GM12878 (cell line): ENCODE data around the gene ATP2A3. TPM values are rescaled to one million over a fixed set of nuclear protein-coding genes. Genes with fewer than 3 reads are reported as not detected.

Source experiments
- ATAC-seq: fragments of 200-7000 bp; cut with Tn5 transposase; 3 replicates; pipeline ENCODE4 v1.9.1; 2020; ENCODE audit warnings: mild to moderate bottlenecking, moderate library complexity
- BruUV-seq: library from RNA; stranded (reverse); fragments of 400-500 nt; replicated peaks from 2 replicates; lab custom pipeline; 2021; lab: Mats Ljungman, UMichigan
- CTCF ChIA-PET: fragments of 300-600 bp; sonication (Branson Sonifier 250); formaldehyde crosslinking; extraction: SDS; loops from one replicate; lab custom pipeline; 2021; ENCODE audit warnings: inconsistent platforms; lab: Yijun Ruan, JAX
- POLR2A ChIA-PET: fragments of 350-600 bp; formaldehyde crosslinking; extraction: SDS; loops from one replicate; lab custom pipeline; 2021; ENCODE audit warnings: inconsistent platforms; lab: Charles Lee
- RAD21 ChIA-PET: fragments of 300-600 bp; sonication (Branson Sonifier 250); formaldehyde crosslinking; loops from one replicate; lab custom pipeline; 2023; ENCODE audit warnings: antibody characterized with exemption; ENCODE audit not compliant: unreplicated experiment; lab: Charles Lee
- SMC1A ChIA-PET: fragments of 300-600 bp; sonication (Branson Sonifier 250); formaldehyde crosslinking; loops from one replicate; lab custom pipeline; 2023; ENCODE audit not compliant: unreplicated experiment, uncharacterized antibody; lab: Charles Lee
- DNase-seq: peaks from one replicate; pipeline ENCODE4 v3.0.0-alpha.2; 2011; ENCODE audit warnings: low read depth, low spot score
- FAIRE-seq: peaks from 3 replicates; lab custom pipeline; 2011; peaks lifted over from hg19 to GRCh38; lab: Jason Lieb, UNC
- H2AFZ ChIP-seq: 2 replicates; pipeline ENCODE4 v1.6.0; 2011; ENCODE audit warnings: low read depth, low read length, control low read depth; ENCODE audit not compliant: control insufficient read depth
- H3K27ac ChIP-seq: 2 replicates; pipeline ENCODE4 v1.5.1; 2011; ENCODE audit warnings: control low read depth; ENCODE audit not compliant: control insufficient read depth, insufficient read depth
- H3K27me3 ChIP-seq, 2 experiments: replicated peaks in 1 of 2; 2 replicates each; pipeline versions ENCODE4 v1.6.0 to v1.6.1; 2011; ENCODE audit warnings: low read length in 1 of 2; ENCODE audit not compliant: control insufficient read depth in 2 of 2, insufficient read depth in 2 of 2
- H3K36me3 ChIP-seq, 2 experiments: 2 replicates each; pipeline ENCODE4 v1.5.1; 2011; ENCODE audit warnings: low read length in 1 of 2; ENCODE audit not compliant: control insufficient read depth in 2 of 2, insufficient read depth in 2 of 2
- H3K4me1 ChIP-seq: 2 replicates; pipeline ENCODE4 v1.6.1; 2011; ENCODE audit warnings: mild to moderate bottlenecking, low read length, moderate library complexity, mixed read lengths; ENCODE audit not compliant: control insufficient read depth, insufficient read depth
- H3K4me2 ChIP-seq: 2 replicates; pipeline ENCODE4 v1.6.0; 2011; ENCODE audit warnings: control low read depth; ENCODE audit not compliant: control insufficient read depth, insufficient read depth
- H3K4me3 ChIP-seq: fragments of 200-600 bp; sonication (generic); 2 replicates; pipeline ENCODE4 v1.5.1; 2016
- H3K79me2 ChIP-seq: 2 replicates; pipeline ENCODE4 v1.6.0; 2011; ENCODE audit warnings: low read length; ENCODE audit not compliant: control insufficient read depth, insufficient read depth
- H3K9ac ChIP-seq: 2 replicates; pipeline ENCODE4 v1.8.0; 2011; ENCODE audit warnings: low read length, control low read depth, mixed read lengths; ENCODE audit not compliant: control insufficient read depth, insufficient read depth
- H3K9me3 ChIP-seq: replicated peaks from 3 replicates; pipeline ENCODE4 v1.5.1; 2011; ENCODE audit warnings: mild to moderate bottlenecking, low read length; ENCODE audit not compliant: control insufficient read depth, insufficient read depth
- H4K20me1 ChIP-seq: 2 replicates; pipeline ENCODE4 v1.6.0; 2011; ENCODE audit not compliant: control insufficient read depth, insufficient read depth
- ATF7 ChIP-seq: fragments of 450-650 bp; IDR thresholded peaks from 2 replicates; pipeline ENCODE4 v1.6.1; 2016; ENCODE audit warnings: low read depth, mild to moderate bottlenecking
- CBX5 ChIP-seq: sonication (generic); IDR thresholded peaks from 2 replicates; pipeline ENCODE4 v1.6.1; 2016; ENCODE audit warnings: low read depth, moderate library complexity, mild to moderate bottlenecking, inconsistent platforms
- CREB1 ChIP-seq: IDR thresholded peaks from 2 replicates; pipeline ENCODE4 v1.6.1; 2012; ENCODE audit warnings: low read depth, mild to moderate bottlenecking, inconsistent platforms
- HDAC6 ChIP-seq: fragments of 200-600 bp; sonication (generic); IDR thresholded peaks from one replicate; pipeline ENCODE4 v1.8.0; 2017; ENCODE audit warnings: antibody characterized with exemption; ENCODE audit not compliant: unreplicated experiment
- IKZF2 ChIP-seq, 2 experiments: fragments of 450-650 bp; IDR thresholded peaks; 2 replicates each; pipeline ENCODE4 v1.6.1; 2017; ENCODE audit warnings: mild to moderate bottlenecking in 2 of 2, moderate library complexity in 2 of 2
- IRF4 ChIP-seq: IDR thresholded peaks from 2 replicates; pipeline ENCODE4 v1.6.1; 2011; ENCODE audit warnings: low read depth, low read length
- MEF2A ChIP-seq: IDR thresholded peaks from 2 replicates; pipeline ENCODE4 v1.6.1; 2011; ENCODE audit warnings: low read depth, mild to moderate bottlenecking, low read length, moderate library complexity; ENCODE audit not compliant: insufficient read depth
- MXI1 ChIP-seq: fragments of 150-350 bp; IDR thresholded peaks from 2 replicates; pipeline ENCODE4 v1.6.1; 2011; ENCODE audit warnings: low read depth, mild to moderate bottlenecking, inconsistent platforms, low read length, improper control_type of control experiment
- REST ChIP-seq: IDR thresholded peaks from 2 replicates; pipeline ENCODE4 v1.6.1; 2012; ENCODE audit warnings: mild to moderate bottlenecking, low read depth, low read length
- WGBS: methylation state at CpG from one replicate; pipeline ENCODE4 v1.1.6; 2016; ENCODE audit warnings: low lambda C conversion rate; ENCODE audit not compliant: insufficient replicate concordance, insufficient coverage; ENCODE audit errors: missing lambda C conversion rate; 5-methylcytosine and 5-hydroxymethylcytosine counted together
- in situ Hi-C: fragments of 300-500 bp; cut with MboI; formaldehyde crosslinking; loops from 9 replicates; pipeline ENCODE4 v1.14.3; 2018; ENCODE audit warnings: mixed read lengths
- intact Hi-C: fragments of 100-400 bp; cut with micrococcal nuclease; formaldehyde crosslinking; loops from one replicate; pipeline ENCODE4 v1.14.2; 2022; ENCODE audit not compliant: unreplicated experiment
- polyA plus RNA-seq, 11 experiments: library from polyadenylated mRNA; depleted of rRNA in 4 of 11; unstranded in 6 of 11; stranded (reverse) in 5 of 11; fragments of >200 nt; fragmentation: Nextera tagmentation in 4 of 11; fragmentation: Illumina TruSeq in 1 of 11; extraction: Ambion mirVana in 4 of 11; extraction: Trizol in 1 of 11; gene quantifications; 1 replicate in 1 of 11; 2 replicates in 10 of 11; pipeline versions ENCODE4 v1.2.1 to v1.2.3, GENCODE V29; 2011 to 2016; ENCODE audit warnings: inconsistent platforms in 2 of 11, missing spikeins in 2 of 11, low read depth in 1 of 11
- total RNA-seq, 4 experiments: library from RNA; depleted of rRNA in 3 of 4; stranded (reverse); fragments of >200 nt in 3 of 4; fragmentation: Illumina TruSeq in 1 of 4; extraction: Trizol in 1 of 4; gene quantifications; 2 replicates each; pipeline versions ENCODE4 v1.2.1 to v1.2.3, GENCODE V29; 2013 to 2021

The ATP2A3 gene
- total and polyA plus RNA-seq, 10 of the 15 experiments (the other 5 are each of a cell fraction or from before 2014, with no cell fraction given) = 1.0 to 99.2 (median 37.9) TPM

- intact Hi-C loops = no loop called here
- Histone ChIP-seq H3K27me3 (no peaks in the 10 kb centered on the region), H2AFZ (no peak overlapping the region), H3K4me3 (no peak overlapping the region), H3K9me3 (peaks cover 1% of the 10 kb centered on the region; the same call in 2 of the 3 replicates), H3K27ac (no peak overlapping the region), H3K36me3 (no peaks in the 10 kb centered on the region), H4K20me1 (no peaks in the 10 kb centered on the region), H3K4me1 (peaks cover 13% of the 10 kb centered on the region), H3K9ac (no peak overlapping the region), H3K4me2 (no peak overlapping the region), H3K79me2 (no peaks in the 10 kb centered on the region)
- BruUV-seq = no TSS peak
- FAIRE-seq (no peak), ATAC-seq (no peak), DNase-seq (no peak)
- ChIA-PET POLR2A (no interaction called here), SMC1A (no interaction called here), CTCF (no interaction called here), RAD21 (no interaction called here)
- TF ChIP-seq IKZF2 (IDR thresholded peaks at IDR 0.05) (no peak), IRF4 (no peak), MXI1 (no peak), CREB1 (no peak), MEF2A (no peak), HDAC6 (no peak), CBX5 (no peak), REST (no peak), ATF7 (no peak)
- WGBS = 80% methylated on average over 16 of the region's 17 CpGs
- in situ Hi-C loops = no loop called here
Measured at GRCh38 chr17:3976675-3977171, 12.5 kb upstream of the ATP2A3 start.
